Measurements from ENCODE around the gene STXBP1. TPM values are rescaled to one million over a fixed set of nuclear protein-coding genes. Genes with fewer than 3 reads are reported as not detected.

STXBP1 gene
- total RNA-seq, 4 donors from 2014 or later = 17.2 to 34.0 (median 19.8) TPM

DNA sequence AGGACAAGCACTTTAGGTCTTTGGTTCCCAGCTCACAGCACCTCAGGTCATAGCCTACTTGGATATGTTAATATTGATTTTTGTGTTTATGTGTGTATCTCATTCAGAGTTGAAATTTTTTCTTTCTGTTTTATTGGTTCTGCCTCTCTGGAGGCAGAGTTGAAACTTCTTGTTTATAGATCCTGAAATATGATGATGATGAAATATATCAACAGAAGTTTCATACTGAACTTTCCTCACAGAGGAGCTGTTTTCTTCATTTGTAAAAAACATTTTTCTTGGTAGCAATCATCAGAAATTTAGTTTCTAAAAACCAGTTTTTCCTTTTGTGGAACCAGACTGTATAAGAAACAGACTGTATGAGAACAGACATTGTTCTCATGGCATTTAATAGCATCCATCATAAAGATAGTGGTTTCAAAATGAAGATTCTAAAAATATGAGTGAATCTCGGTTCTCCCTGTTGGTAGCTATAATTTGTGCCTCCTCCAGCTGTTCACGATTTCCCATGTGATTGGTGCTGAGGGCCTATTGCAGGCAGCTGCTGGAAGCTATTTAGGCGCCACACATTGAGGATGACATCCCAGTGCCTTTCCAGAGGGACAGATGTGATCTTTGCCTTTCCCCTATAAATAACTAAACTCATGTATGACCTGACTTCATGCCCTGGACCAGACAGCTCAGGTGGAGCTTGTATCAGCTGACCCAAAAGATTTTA lies 55.2 kb downstream of the STXBP1 start:
- H3K36me3 ChIP-seq = peaks cover 22 to 96% (median 84%) of the 10 kb centered on the region in 4 donors
- H3K4me1 ChIP-seq = no peaks in the 10 kb centered on the region
- no peak overlapping the region for H3K4me3 ChIP-seq
- H3K9me3 ChIP-seq = no peaks in the 10 kb centered on the region
- H3K27me3 ChIP-seq = no peaks in the 10 kb centered on the region
- TF ChIP-seq EP300 (IDR thresholded peaks at IDR 0.05) (no peak), POLR2AphosphoS5 (IDR thresholded peaks at IDR 0.05) (no peak), POLR2A (IDR thresholded peaks at IDR 0.05; ENCODE audit: low read depth) (no peak)
- TF ChIP-seq, protein P1, sequence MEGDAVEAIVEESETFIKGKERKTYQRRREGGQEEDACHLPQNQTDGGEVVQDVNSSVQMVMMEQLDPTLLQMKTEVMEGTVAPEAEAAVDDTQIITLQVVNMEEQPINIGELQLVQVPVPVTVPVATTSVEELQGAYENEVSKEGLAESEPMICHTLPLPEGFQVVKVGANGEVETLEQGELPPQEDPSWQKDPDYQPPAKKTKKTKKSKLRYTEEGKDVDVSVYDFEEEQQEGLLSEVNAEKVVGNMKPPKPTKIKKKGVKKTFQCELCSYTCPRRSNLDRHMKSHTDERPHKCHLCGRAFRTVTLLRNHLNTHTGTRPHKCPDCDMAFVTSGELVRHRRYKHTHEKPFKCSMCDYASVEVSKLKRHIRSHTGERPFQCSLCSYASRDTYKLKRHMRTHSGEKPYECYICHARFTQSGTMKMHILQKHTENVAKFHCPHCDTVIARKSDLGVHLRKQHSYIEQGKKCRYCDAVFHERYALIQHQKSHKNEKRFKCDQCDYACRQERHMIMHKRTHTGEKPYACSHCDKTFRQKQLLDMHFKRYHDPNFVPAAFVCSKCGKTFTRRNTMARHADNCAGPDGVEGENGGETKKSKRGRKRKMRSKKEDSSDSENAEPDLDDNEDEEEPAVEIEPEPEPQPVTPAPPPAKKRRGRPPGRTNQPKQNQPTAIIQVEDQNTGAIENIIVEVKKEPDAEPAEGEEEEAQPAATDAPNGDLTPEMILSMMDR (IDR thresholded peaks at IDR 0.05) = no peak
- DNase-seq (ENCODE audit: extremely low spot score) = no peak
- H3K27ac ChIP-seq (replicated peaks in 1 of 4) = peak overlapping the region in 1 of 4 donors; percentile 28
- 78% methylated on average over 3 of the region's 3 CpGs for WGBS
- intact Hi-C loops (cut with DNase I) = no loop called here

DNA sequence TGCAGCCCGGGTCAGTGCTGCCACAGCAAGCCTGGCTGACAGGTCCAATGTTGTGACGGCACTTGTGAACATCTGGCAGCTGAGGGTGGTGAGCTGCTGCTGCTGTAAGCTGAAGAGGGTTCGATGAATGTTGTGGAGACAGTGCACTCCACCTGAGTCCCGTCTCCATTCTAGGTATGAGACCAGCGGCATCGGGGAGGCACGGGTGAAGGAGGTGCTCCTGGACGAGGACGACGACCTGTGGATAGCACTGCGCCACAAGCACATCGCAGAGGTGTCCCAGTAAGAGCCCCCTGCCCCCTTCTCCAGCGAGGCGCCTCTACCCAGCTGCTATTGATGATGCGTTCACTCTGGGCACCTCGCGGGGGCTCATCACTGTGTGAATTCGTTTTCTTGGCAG lies 55.8 kb downstream of the STXBP1 start:
- H3K4me3 ChIP-seq = no peak overlapping the region
- WGBS = 77% methylated on average over 18 of the region's 18 CpGs
- TF ChIP-seq, protein P1 (IDR thresholded peaks at IDR 0.05) = no peak
- TF ChIP-seq EP300 (IDR thresholded peaks at IDR 0.05) (no peak), POLR2AphosphoS5 (IDR thresholded peaks at IDR 0.05) (no peak), POLR2A (IDR thresholded peaks at IDR 0.05; ENCODE audit: low read depth) (no peak)
- no peaks in the 10 kb centered on the region for H3K27me3 ChIP-seq
- H3K36me3 ChIP-seq = peaks cover 23 to 96% (median 84%) of the 10 kb centered on the region in 4 donors
- H3K9me3 ChIP-seq = no peaks in the 10 kb centered on the region
- peak overlapping the region in 1 of 4 donors; percentile 28 for H3K27ac ChIP-seq (replicated peaks in 1 of 4)
- DNase-seq (ENCODE audit: extremely low spot score) = no peak
- intact Hi-C loops (cut with DNase I) = no loop called here
- no peaks in the 10 kb centered on the region for H3K4me1 ChIP-seq

DNA sequence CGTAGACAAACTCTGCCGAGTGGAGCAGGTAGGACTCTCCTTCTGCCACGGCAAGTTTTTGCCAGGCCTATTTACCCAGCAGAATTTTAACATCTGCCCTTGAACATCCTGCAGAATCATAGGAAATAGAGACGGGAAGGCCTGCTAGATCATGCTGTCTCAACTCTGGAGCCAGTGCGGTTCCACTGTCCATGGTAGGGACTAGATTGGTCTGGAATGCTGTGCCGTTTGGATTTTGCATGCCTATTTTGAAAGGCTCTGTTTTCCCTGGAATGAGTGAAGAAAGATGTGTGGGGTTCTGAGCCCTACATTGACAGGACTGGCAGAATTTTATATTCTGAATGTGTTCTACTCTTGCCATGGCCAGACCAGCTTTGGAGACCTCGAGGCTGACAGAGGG lies 61.2 kb downstream of the STXBP1 start:
- Histone ChIP-seq H3K36me3 (peaks cover 28 to 96% (median 85%) of the 10 kb centered on the region in 4 donors), H3K9me3 (no peaks in the 10 kb centered on the region), H3K27ac (replicated peaks in 1 of 4) (no peak overlapping the region), H3K4me3 (no peak overlapping the region), H3K4me1 (no peaks in the 10 kb centered on the region), H3K27me3 (no peaks in the 10 kb centered on the region)
- 92% methylated on average over 7 of the region's 7 CpGs for WGBS
- TF ChIP-seq EP300 (IDR thresholded peaks at IDR 0.05) (no peak), POLR2A (IDR thresholded peaks at IDR 0.05; ENCODE audit: low read depth) (no peak), POLR2AphosphoS5 (IDR thresholded peaks at IDR 0.05) (no peak)
- TF ChIP-seq, protein P1 (IDR thresholded peaks at IDR 0.05) = no peak
- intact Hi-C loops (cut with DNase I) = no loop called here
- DNase-seq (ENCODE audit: extremely low spot score) = no peak

DNA sequence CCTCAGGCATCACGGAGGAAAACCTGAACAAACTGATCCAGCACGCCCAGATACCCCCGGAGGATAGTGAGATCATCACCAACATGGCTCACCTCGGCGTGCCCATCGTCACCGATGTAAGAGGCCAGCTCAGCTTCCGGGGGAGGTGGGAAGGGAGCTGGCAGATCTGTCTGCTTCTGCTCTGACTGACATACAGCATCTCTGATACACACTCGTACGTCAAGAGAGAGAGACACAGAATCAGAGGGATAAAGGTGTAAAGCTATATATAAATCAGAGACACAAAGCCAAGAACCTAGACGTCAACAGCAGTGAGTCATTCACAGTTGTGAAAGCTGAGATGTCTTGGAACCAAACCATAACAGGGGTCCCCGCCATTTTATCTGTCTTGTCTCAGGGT lies 64.6 kb downstream of the STXBP1 start:
- intact Hi-C loops (cut with DNase I) = no loop called here
- no peak for DNase-seq (ENCODE audit: extremely low spot score)
- WGBS = 84% methylated on average over 9 of the region's 12 CpGs
- no peak overlapping the region for H3K4me3 ChIP-seq
- H3K27me3 ChIP-seq = no peaks in the 10 kb centered on the region
- H3K4me1 ChIP-seq = no peaks in the 10 kb centered on the region
- no peak overlapping the region for H3K27ac ChIP-seq (replicated peaks in 1 of 4)
- TF ChIP-seq, protein P1 (IDR thresholded peaks at IDR 0.05) = no peak
- TF ChIP-seq EP300 (IDR thresholded peaks at IDR 0.05) = no peak
- no peak for TF ChIP-seq POLR2A (IDR thresholded peaks at IDR 0.05; ENCODE audit: low read depth)
- no peak for TF ChIP-seq POLR2AphosphoS5 (IDR thresholded peaks at IDR 0.05)
- H3K36me3 ChIP-seq = peaks cover 47 to 96% (median 90%) of the 10 kb centered on the region in 4 donors
- H3K9me3 ChIP-seq = no peaks in the 10 kb centered on the region
